SIG-M5 treated with dmso at 0.1 percent for 504 hours (cell line): ENCODE measurements around the gene SYF2.
A peak's percentile ranks its signal among the peaks of the same experiment; 100 is the strongest.
"Not testable (repeated sequence)": the region's sequence is repeated elsewhere in the genome, so short reads cannot be mapped to it uniquely, and the experiment has no call there.

Source experiments
- DNase-seq: peaks from one replicate; lab custom pipeline; 2025; ENCODE audit not compliant: unreplicated experiment; lab: John Stamatoyannopoulos, UW

Gene SYF2

GRCh38 chr1:25232027-25232865 is at the start of gene SYF2:
TSS of gene SYF2 (minus strand) at chr1:25232502. CDS start at chr1:25232467, 35 bp downstream.
- DNase-seq = peak; percentile 93

GRCh38 chr1:25279693-25280111 is 47.4 kb upstream of the SYF2 start:
- not testable (repeated sequence) for DNase-seq

GRCh38 chr1:25278790-25279189 is 46.5 kb upstream of the SYF2 start:
- not testable (repeated sequence) for DNase-seq

GRCh38 chr1:25278358-25278757 is 46.1 kb upstream of the SYF2 start:
- DNase-seq = peak; percentile 32

GRCh38 chr1:25277295-25277694 is 45.0 kb upstream of the SYF2 start:
- DNase-seq = not testable (repeated sequence)

- not testable (repeated sequence) for DNase-seq
These were observed 43.3 kb upstream of the SYF2 start for GRCh38 chr1:25275648-25276047.

GRCh38 chr1:25272238-25272637 is 39.9 kb upstream of the SYF2 start, which contains the start of gene RHD:
TSS of gene RHD (plus strand) at chr1:25272509. CDS start at chr1:25272548, 39 bp downstream.
- DNase-seq = not testable (repeated sequence)

- not testable (repeated sequence) for DNase-seq
These were observed 36.0 kb upstream of the SYF2 start for GRCh38 chr1:25268143-25268760.

GRCh38 chr1:25267288-25268142 is 35.2 kb upstream of the SYF2 start:
- peak; percentile 28 for DNase-seq

- not testable (repeated sequence) for DNase-seq
These were observed 34.4 kb upstream of the SYF2 start for GRCh38 chr1:25266554-25267287.

GRCh38 chr1:25260336-25260735 is 28.0 kb upstream of the SYF2 start:
- DNase-seq = not testable (repeated sequence)

GRCh38 chr1:25259813-25260212 is 27.5 kb upstream of the SYF2 start:
- DNase-seq = not testable (repeated sequence)

- DNase-seq = no peak
These were observed 24.9 kb upstream of the SYF2 start for GRCh38 chr1:25257196-25257595.

- no peak for DNase-seq
These were observed 24.3 kb upstream of the SYF2 start for GRCh38 chr1:25256578-25256965.

- DNase-seq = no peak
These were observed 23.6 kb upstream of the SYF2 start for GRCh38 chr1:25255706-25256577.

- no peak for DNase-seq
These were observed 21.6 kb upstream of the SYF2 start for GRCh38 chr1:25253911-25254310.

GRCh38 chr1:25247829-25248754 is 15.8 kb upstream of the SYF2 start:
- peak; percentile 65 for DNase-seq

GRCh38 chr1:25247024-25247828 is 14.9 kb upstream of the SYF2 start, which contains the start of gene RSRP1:
TSS of gene RSRP1 (minus strand) at chr1:25247454. CDS start at chr1:25246963, 491 bp downstream.
- peak; percentile 91 for DNase-seq
